Measurements from ENCODE around the gene STXBP6. TPM values are rescaled to one million over a fixed set of nuclear protein-coding genes. Genes with fewer than 3 reads are reported as not detected.
A peak's percentile ranks its signal among the peaks of the same experiment; 100 is the strongest.

The STXBP6 gene
- total and polyA plus RNA-seq, 2 of the 13 experiments (the other 11 are each of a cell fraction or from before 2014, with no cell fraction given), result 35.3 to 42.8 TPM

DNA sequence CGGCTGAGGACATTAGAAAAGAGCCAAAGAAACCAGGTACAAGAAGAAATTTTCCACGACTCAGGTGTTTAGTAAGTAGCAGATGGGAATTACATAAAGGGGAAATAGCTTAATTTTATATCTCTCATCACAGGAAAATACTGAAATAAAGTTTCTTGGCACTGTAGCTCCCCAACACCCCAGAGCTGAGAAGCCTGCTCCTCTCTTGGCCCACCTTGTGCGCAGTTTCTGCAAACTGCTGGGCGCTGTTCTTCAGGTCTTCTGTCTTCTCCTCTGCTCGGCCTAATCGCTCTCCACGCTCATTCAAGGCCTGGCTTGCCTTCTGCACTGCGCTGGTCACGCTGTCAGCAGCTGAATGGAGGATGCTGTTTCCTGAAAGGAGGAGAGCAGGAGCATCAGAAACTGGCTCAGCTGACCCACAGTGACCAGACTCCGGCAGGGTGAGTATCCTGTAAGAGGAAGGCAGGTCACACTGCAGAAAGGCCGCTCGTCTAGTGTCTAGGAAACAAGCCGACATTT lies 231.1 kb downstream of the STXBP6 start:
- Histone ChIP-seq H3K9me3 (ENCODE audit: low read length) (no peaks in the 10 kb centered on the region), H3K27ac (ENCODE audit: extremely low read length, insufficient read depth, low read length) (peak overlapping the region; percentile 86), H3K36me3 (replicated peaks in 1 of 2; ENCODE audit: control insufficient read depth in 1 of 2, insufficient read depth in 2 of 2, low read length in 2 of 2) (peaks cover 0 to 1% of the 10 kb centered on the region in 2 experiments; a peak in 2 of 5 replicates), H4K20me1 (ENCODE audit: insufficient read depth, low read length) (no peaks in the 10 kb centered on the region), H3K9ac (ENCODE audit: insufficient read depth, low read depth, low read length) (peak overlapping the region; percentile 67), H3K4me1 (ENCODE audit: insufficient read depth, low read length) (peaks cover 67% of the 10 kb centered on the region), H3K79me2 (ENCODE audit: insufficient read depth, low read length) (no peaks in the 10 kb centered on the region), H3K4me2 (ENCODE audit: low read depth, low read length) (peak overlapping the region; percentile 88), H3K27me3 (ENCODE audit: control insufficient read depth in 1 of 2, insufficient read depth in 2 of 2, low read length in 2 of 2) (no peaks in the 10 kb centered on the region), H2AFZ (ENCODE audit: low read length) (peak overlapping the region; percentile 33), H3K4me3 (replicated peaks in 1 of 3; ENCODE audit: insufficient read depth in 1 of 3, low read depth in 2 of 3, low read length in 3 of 3) (peak overlapping the region in 1 of 3 experiments; percentile 56; a peak in 1 of 6 replicates)
- FAIRE-seq, result no peak
- DNase-seq (ENCODE audit: low spot score), result no peak
- 90% methylated on average over 13 of the region's 13 CpGs for WGBS (ENCODE audit: low lambda C conversion rate)
- in situ Hi-C loops (cut with HindIII; ENCODE audit: extremely low pct_ligation_motif_present, low pct_unique_long_range_greater_than_20kb) (no loop called here), intact Hi-C loops (cut with micrococcal nuclease; ENCODE audit: unreplicated experiment) (no loop called here)
- ATAC-seq, result no peak
- POLR2A ChIA-PET, result interaction anchor here (1.1 to 10.7 kb wide), 14 partner anchors 8 to 231 kb away, joined by 3 to 380 read pairs (median 9); partner anchors contain the start of gene STXBP6
- CTCF ChIA-PET (ENCODE audit: low intra/inter-chr PET ratio, low total read pairs), result interaction anchor here (3.5 kb wide), 1 partner anchor 21 kb away, joined by 13 read pairs; no protein-coding TSS in a partner anchor
- TSS peak; percentile 64 for BruUV-seq (replicated peaks)
- TF ChIP-seq, protein P1, sequence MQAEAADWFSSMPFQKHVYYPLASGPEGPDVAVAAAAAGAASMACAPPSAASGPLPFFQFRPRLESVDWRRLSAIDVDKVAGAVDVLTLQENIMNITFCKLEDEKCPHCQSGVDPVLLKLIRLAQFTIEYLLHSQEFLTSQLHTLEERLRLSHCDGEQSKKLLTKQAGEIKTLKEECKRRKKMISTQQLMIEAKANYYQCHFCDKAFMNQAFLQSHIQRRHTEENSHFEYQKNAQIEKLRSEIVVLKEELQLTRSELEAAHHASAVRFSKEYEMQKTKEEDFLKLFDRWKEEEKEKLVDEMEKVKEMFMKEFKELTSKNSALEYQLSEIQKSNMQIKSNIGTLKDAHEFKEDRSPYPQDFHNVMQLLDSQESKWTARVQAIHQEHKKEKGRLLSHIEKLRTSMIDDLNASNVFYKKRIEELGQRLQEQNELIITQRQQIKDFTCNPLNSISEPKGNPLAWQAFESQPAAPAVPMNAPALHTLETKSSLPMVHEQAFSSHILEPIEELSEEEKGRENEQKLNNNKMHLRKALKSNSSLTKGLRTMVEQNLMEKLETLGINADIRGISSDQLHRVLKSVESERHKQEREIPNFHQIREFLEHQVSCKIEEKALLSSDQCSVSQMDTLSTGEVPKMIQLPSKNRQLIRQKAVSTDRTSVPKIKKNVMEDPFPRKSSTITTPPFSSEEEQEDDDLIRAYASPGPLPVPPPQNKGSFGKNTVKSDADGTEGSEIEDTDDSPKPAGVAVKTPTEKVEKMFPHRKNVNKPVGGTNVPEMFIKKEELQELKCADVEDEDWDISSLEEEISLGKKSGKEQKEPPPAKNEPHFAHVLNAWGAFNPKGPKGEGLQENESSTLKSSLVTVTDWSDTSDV (CRISPR knock-in tag; IDR thresholded peaks at IDR 0.05), result 0 out of 2 replicates have a peak, but pooled peaks have one; percentile 3
- TF ChIP-seq, protein P2, sequence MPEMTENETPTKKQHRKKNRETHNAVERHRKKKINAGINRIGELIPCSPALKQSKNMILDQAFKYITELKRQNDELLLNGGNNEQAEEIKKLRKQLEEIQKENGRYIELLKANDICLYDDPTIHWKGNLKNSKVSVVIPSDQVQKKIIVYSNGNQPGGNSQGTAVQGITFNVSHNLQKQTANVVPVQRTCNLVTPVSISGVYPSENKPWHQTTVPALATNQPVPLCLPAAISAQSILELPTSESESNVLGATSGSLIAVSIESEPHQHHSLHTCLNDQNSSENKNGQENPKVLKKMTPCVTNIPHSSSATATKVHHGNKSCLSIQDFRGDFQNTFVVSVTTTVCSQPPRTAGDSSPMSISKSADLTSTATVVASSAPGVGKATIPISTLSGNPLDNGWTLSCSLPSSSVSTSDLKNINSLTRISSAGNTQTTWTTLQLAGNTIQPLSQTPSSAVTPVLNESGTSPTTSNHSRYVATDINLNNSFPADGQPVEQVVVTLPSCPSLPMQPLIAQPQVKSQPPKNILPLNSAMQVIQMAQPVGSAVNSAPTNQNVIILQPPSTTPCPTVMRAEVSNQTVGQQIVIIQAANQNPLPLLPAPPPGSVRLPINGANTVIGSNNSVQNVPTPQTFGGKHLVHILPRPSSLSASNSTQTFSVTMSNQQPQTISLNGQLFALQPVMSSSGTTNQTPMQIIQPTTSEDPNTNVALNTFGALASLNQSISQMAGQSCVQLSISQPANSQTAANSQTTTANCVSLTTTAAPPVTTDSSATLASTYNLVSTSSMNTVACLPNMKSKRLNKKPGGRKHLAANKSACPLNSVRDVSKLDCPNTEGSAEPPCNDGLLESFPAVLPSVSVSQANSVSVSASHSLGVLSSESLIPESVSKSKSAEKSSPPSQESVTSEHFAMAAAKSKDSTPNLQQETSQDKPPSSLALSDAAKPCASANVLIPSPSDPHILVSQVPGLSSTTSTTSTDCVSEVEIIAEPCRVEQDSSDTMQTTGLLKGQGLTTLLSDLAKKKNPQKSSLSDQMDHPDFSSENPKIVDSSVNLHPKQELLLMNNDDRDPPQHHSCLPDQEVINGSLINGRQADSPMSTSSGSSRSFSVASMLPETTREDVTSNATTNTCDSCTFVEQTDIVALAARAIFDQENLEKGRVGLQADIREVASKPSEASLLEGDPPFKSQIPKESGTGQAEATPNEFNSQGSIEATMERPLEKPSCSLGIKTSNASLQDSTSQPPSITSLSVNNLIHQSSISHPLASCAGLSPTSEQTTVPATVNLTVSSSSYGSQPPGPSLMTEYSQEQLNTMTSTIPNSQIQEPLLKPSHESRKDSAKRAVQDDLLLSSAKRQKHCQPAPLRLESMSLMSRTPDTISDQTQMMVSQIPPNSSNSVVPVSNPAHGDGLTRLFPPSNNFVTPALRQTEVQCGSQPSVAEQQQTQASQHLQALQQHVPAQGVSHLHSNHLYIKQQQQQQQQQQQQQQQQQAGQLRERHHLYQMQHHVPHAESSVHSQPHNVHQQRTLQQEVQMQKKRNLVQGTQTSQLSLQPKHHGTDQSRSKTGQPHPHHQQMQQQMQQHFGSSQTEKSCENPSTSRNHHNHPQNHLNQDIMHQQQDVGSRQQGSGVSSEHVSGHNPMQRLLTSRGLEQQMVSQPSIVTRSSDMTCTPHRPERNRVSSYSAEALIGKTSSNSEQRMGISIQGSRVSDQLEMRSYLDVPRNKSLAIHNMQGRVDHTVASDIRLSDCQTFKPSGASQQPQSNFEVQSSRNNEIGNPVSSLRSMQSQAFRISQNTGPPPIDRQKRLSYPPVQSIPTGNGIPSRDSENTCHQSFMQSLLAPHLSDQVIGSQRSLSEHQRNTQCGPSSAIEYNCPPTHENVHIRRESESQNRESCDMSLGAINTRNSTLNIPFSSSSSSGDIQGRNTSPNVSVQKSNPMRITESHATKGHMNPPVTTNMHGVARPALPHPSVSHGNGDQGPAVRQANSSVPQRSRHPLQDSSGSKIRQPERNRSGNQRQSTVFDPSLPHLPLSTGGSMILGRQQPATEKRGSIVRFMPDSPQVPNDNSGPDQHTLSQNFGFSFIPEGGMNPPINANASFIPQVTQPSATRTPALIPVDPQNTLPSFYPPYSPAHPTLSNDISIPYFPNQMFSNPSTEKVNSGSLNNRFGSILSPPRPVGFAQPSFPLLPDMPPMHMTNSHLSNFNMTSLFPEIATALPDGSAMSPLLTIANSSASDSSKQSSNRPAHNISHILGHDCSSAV (CRISPR knock-in tag; IDR thresholded peaks at IDR 0.05; ENCODE audit: borderline replicate concordance), result peak; percentile 69; the same call in 1 of the 2 replicates
- TF ChIP-seq AGO2 (optimal IDR thresholded peaks at IDR 0.05; ENCODE audit: low read depth, low read length), result peak; percentile 60
- 0 out of 2 replicates have a peak, but pooled peaks have one; percentile 28 for TF ChIP-seq ZNF143 (CRISPR knock-in tag; IDR thresholded peaks at IDR 0.05)
- TF ChIP-seq ZNF776 (CRISPR knock-in tag; IDR thresholded peaks at IDR 0.05), result 0 out of 2 replicates have a peak, but pooled peaks have one; percentile 66

Measured in HepG2 (cell line).